Endothelial cell of umbilical vein (primary cell): ENCODE results near the gene FOXA1. TPM values are rescaled to one million over a fixed set of nuclear protein-coding genes. Genes with fewer than 3 reads are reported as not detected.

Source experiments
- BruUV-seq: library from RNA; stranded (reverse); fragments of 400-500 nt; replicated peaks from 2 replicates; lab custom pipeline; 2021; lab: Mats Ljungman, UMichigan
- CTCF ChIA-PET: fragments of 300-600, 350-600 bp; sonication (Branson Sonifier 250); formaldehyde crosslinking; loops from one replicate; lab custom pipeline; 2021; ENCODE audit warnings: antibody characterized with exemption, inconsistent platforms; lab: Charles Lee
- POLR2A ChIA-PET: fragments of 300-600, 350-600 bp; sonication (Branson Sonifier 250); formaldehyde crosslinking; loops from one replicate; lab custom pipeline; 2021; ENCODE audit warnings: antibody characterized with exemption, inconsistent platforms; lab: Charles Lee
- DNase-seq: peaks from one replicate; pipeline ENCODE4 v3.0.0-alpha.2; 2011; ENCODE audit warnings: low read depth, low spot score
- FAIRE-seq: peaks from 2 replicates; lab custom pipeline; 2011; peaks lifted over from hg19 to GRCh38; lab: Jason Lieb, UNC
- H2AFZ ChIP-seq: 2 replicates; pipeline ENCODE4 v1.6.0; 2012; ENCODE audit warnings: low read depth, low read length, control low read depth, inconsistent platforms
- H3K27ac ChIP-seq: 2 replicates; pipeline ENCODE4 v1.5.1; 2011; ENCODE audit warnings: low read depth, mild to moderate bottlenecking, control low read depth, low read length, moderate library complexity; ENCODE audit not compliant: insufficient read depth
- H3K27me3 ChIP-seq, 2 experiments: 2 replicates each; pipeline versions ENCODE4 v1.6.0 to v1.6.1; 2011; ENCODE audit warnings: low read length in 2 of 2, mixed read lengths in 1 of 2; ENCODE audit not compliant: control insufficient read depth in 2 of 2, insufficient read depth in 2 of 2
- H3K36me3 ChIP-seq, 2 experiments: 2 replicates in 1 of 2; 3 replicates in 1 of 2; pipeline ENCODE4 v1.5.1; 2011; ENCODE audit warnings: low read length in 2 of 2, mild to moderate bottlenecking in 1 of 2, moderate library complexity in 1 of 2; ENCODE audit not compliant: control insufficient read depth in 2 of 2, insufficient read depth in 2 of 2; ENCODE audit errors: extremely low read depth in 1 of 2
- H3K4me1 ChIP-seq: 3 replicates; pipeline ENCODE4 v1.5.1; 2011; ENCODE audit warnings: mild to moderate bottlenecking, low read length; ENCODE audit not compliant: control insufficient read depth, insufficient read depth; ENCODE audit errors: extremely low read depth
- H3K4me2 ChIP-seq: 2 replicates; pipeline ENCODE4 v1.6.1; 2011; ENCODE audit warnings: low read length, control low read depth, mixed read lengths; ENCODE audit not compliant: insufficient read depth
- H3K4me3 ChIP-seq, 3 experiments: fragments of 200-600 bp in 1 of 3; sonication (generic), shearing (Covaris generic) in 1 of 3; replicated peaks in 1 of 3; 2 replicates each; pipeline ENCODE4 v1.5.1; 2011 to 2016; ENCODE audit warnings: control low read depth in 3 of 3, low read length in 3 of 3, mild to moderate bottlenecking in 2 of 3, inconsistent platforms in 1 of 3, low read depth in 1 of 3, moderate library complexity in 1 of 3; ENCODE audit not compliant: insufficient read depth in 1 of 3
- H3K79me2 ChIP-seq: 2 replicates; pipeline ENCODE4 v1.6.0; 2012; ENCODE audit warnings: low read length, inconsistent platforms; ENCODE audit not compliant: control insufficient read depth, insufficient read depth
- H3K9ac ChIP-seq: replicated peaks from 2 replicates; pipeline ENCODE3; 2011; ENCODE audit warnings: low read length, control low read depth; ENCODE audit not compliant: insufficient read depth; ENCODE audit errors: extremely low read depth
- H3K9me1 ChIP-seq: replicated peaks from 3 replicates; pipeline ENCODE4 v1.6.0; 2011; ENCODE audit warnings: mild to moderate bottlenecking, low read length; ENCODE audit not compliant: control insufficient read depth, insufficient read depth; ENCODE audit errors: extremely low read depth
- H3K9me3 ChIP-seq: replicated peaks from 2 replicates; pipeline ENCODE4 v1.5.1; 2012; ENCODE audit warnings: low read length, inconsistent platforms; ENCODE audit not compliant: control insufficient read depth, insufficient read depth
- H4K20me1 ChIP-seq: replicated peaks from 2 replicates; pipeline ENCODE3; 2011; ENCODE audit warnings: mild to moderate bottlenecking, low read length; ENCODE audit not compliant: control insufficient read depth, insufficient read depth; ENCODE audit errors: extremely low read depth
- EZH2 ChIP-seq: IDR thresholded peaks from 2 replicates; pipeline ENCODE4 v1.6.1; 2012; ENCODE audit warnings: borderline replicate concordance, low read depth, mild to moderate bottlenecking, moderate library complexity, low read length, inconsistent platforms; ENCODE audit not compliant: severe bottlenecking
- MYC ChIP-seq: IDR thresholded peaks from one replicate; pipeline ENCODE4 v1.6.1; 2011; ENCODE audit warnings: mild to moderate bottlenecking, low read depth, low read length
- POLR2A ChIP-seq: IDR thresholded peaks from 2 replicates; pipeline ENCODE4 v1.6.1; 2012; ENCODE audit warnings: low read depth, mild to moderate bottlenecking, control low read depth, low read length
- dilution Hi-C: fragments of 300-500 bp; cut with MboI; formaldehyde crosslinking; loops from one replicate; pipeline ENCODE4 v1.15.0; 2019; ENCODE audit warnings: low sequenced_read_pairs; ENCODE audit not compliant: extremely low pct_ligation_motif_present
- intact Hi-C: fragments of 100-400 bp; cut with micrococcal nuclease; formaldehyde crosslinking; loops from one replicate; pipeline ENCODE4 v1.10.0; 2022
- polyA plus RNA-seq, 4 experiments: library from polyadenylated mRNA; depleted of rRNA in 3 of 4; stranded (reverse) in 3 of 4; unstranded in 1 of 4; fragments of >200 nt; gene quantifications; 2 replicates each; pipeline versions ENCODE4 v1.2.1 to v1.2.3, GENCODE V29; 2011 to 2012; ENCODE audit warnings: missing spikeins in 1 of 4
- total RNA-seq: library from RNA; stranded (reverse); gene quantifications from 2 replicates; pipeline ENCODE4 v1.2.3, GENCODE V29; 2021

FOXA1 gene
- total and polyA plus RNA-seq, 2 donors (not counting 3 experiments of a cell fraction or from before 2014, with no cell fraction given): 0.06 TPM; not detected in 1

DNA sequence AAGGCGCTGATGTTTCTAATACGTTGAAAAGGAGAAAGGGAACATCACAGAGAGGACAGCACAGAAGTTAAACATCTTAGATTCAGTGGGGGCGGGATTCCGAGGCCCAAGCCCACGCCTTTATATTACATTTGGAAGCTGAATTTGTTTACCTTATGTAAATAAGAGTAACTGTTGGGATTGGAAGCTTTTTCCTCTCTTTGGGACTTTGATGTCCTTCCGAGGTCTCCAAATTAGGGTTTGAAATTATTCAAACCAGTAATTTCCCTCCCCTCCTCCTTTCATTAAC is 6.4 kb downstream of the FOXA1 start:
- TF ChIP-seq POLR2A: no peak
- TF ChIP-seq EZH2: peak; percentile 20
- Histone ChIP-seq H3K4me1 (peaks cover 10% of the 10 kb centered on the region), H3K9me3 (no peaks in the 10 kb centered on the region), H3K4me3 (no peak overlapping the region), H3K9ac (no peak overlapping the region), H4K20me1 (peaks cover 6% of the 10 kb centered on the region), H3K36me3 (no peaks in the 10 kb centered on the region), H3K4me2 (no peak overlapping the region), H3K27ac (no peak overlapping the region), H3K79me2 (no peaks in the 10 kb centered on the region), H2AFZ (no peak overlapping the region), H3K27me3 (peaks cover 84 to 100% of the 10 kb centered on the region in 2 experiments), H3K9me1 (no peaks in the 10 kb centered on the region)
- ChIA-PET CTCF (interaction anchor here (2.5 kb wide), 1 partner anchor 9 kb away, joined by 11 read pairs; no protein-coding TSS in a partner anchor), POLR2A (no interaction called here)
- dilution Hi-C loops: no loop called here
- DNase-seq: no peak
- intact Hi-C loops: no loop called here
- BruUV-seq: no TSS peak
- FAIRE-seq: no peak

DNA sequence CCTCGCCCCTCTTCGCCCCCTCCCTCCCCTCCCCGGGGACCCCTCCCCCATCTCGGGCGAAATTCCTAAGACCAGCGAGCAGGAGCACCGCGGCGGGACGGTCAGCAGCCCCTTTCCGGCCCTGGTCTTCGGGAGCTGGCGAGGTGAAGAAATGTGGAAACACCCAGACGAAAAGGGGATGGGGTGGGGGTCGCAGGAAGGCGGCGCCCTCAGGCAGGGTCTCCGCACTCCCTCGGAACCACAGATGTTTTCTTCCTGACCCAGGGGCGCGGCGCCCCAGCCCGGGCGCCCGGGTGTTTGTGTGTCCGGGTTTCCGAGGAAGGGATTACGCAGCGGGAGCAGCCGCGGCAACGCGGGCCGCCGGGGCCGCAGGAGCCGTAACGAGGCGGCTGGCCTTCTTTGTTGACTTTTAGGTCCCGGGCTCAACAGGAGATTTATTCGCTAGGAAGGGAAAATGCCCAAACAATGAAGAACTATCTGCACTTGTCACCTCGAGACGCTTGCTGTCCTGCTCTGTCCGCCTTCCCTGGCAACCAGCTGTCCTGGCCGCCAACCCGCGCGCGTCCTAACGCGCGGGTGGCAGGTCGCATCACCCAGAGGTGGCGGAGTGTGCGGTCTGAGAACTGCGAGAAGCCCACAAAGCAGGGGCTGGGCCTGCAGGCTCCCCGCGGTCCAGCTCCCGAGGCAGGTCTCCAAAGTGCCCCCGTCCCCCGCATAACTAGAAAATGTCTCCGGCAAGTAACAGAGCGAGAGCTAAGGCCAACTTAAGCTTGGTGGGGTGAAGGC is 7.0 kb downstream of the FOXA1 start:
- dilution Hi-C loops: no loop called here
- TF ChIP-seq MYC (no peak), EZH2 (peak; percentile 98)
- ChIA-PET POLR2A (no interaction called here), CTCF (interaction anchor here (2.5 kb wide), 1 partner anchor 10 kb away, joined by 11 read pairs; no protein-coding TSS in a partner anchor)
- no peak for DNase-seq
- Histone ChIP-seq H3K4me2 (no peak overlapping the region), H4K20me1 (peaks cover 6% of the 10 kb centered on the region), H3K36me3 (no peaks in the 10 kb centered on the region), H3K27me3 (peaks cover 83 to 100% of the 10 kb centered on the region in 2 experiments), H3K9me3 (no peaks in the 10 kb centered on the region), H3K4me1 (peaks cover 14% of the 10 kb centered on the region), H3K27ac (no peak overlapping the region), H2AFZ (no peak overlapping the region), H3K4me3 (no peak overlapping the region), H3K9ac (no peak overlapping the region), H3K9me1 (no peaks in the 10 kb centered on the region), H3K79me2 (no peaks in the 10 kb centered on the region)
- intact Hi-C loops: no loop called here
- no peak for FAIRE-seq
- BruUV-seq: no TSS peak
